Activated CD8-positive, alpha-beta memory T cell treated with anti-CD3 and anti-CD28 coated beads for 24 hours (primary cell): ENCODE data around the gene HTD2.

ENCODE experiments used
- DNase-seq: peaks from one replicate; pipeline ENCODE4 v3.0.0-alpha.2; 2020

Gene HTD2

DNA sequence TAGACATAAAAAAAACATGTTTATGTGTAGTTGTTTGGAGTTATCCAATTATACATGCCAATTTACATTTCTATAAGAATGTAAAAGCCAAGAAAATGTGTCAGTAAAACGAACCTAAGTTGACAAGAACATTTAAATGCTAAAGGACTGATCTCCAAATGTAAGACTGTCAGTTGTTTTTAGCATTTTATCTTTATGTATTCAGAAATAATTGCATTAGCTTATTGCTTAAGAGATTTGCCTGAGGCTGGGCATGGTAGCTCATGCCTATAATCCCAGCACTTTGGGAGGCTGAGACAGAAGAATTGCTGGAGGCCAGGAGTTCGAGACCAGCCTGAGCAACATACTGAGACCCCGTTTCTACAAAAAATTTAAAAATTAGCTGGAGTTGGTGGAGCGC is 53.3 kb downstream of the HTD2 start:
- DNase-seq, result no peak

DNA sequence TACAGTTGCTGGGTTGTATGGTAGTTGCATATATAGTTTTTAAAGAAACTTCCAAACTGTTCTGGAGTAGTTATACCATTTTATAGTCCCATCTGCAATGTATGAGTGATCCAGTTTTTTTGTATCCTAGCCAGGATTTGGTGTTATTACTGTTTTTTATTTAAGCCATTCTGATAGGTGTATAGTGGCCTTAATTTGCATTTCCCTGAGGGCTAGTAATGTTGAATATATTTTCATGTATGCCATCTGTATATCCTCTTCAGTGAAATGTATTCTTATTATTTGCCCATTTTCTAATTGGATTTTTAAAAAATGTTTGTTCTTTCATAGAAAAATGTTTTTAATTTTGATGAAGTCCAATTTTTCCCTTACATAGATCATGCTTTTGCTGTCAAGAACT is 55.5 kb downstream of the HTD2 start:
- no peak for DNase-seq

DNA sequence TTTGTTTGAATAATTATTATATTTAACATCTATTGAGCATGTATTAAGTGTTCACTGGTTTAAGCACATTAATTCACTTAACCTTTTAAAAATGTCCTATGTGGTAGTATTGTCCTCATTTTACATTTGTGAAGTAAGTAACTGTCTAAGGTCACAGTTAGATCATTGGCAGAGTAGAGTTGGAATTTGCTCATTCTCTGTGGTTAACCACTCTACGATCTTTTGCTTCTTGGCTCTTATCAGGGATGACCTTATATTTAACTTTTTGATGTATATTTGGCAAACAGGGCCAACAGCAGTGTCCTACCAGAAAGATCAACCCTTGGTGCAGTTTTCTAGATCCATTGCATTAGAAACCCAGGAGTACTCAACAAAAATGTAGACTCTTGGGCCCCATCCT is 60.4 kb downstream of the HTD2 start:
- no peak for DNase-seq

DNA sequence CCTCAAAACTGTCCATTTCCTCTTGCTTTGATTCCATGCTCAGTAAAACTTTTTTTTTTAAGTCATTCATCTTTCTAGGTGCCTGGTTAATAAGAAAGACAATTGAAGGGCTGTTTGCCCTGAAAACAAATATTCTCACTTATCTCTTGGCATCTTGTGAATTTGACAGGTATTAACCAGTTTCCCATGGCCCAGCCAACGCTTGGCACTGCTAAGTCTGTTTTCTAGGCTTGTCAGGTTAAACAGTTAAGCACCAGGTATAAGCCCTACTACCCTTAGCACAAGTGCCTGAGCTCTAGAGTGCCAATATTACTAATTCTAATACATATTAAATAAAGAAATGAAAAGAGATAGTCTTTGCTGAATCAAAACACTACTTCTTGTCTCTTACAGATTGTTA is 62.7 kb downstream of the HTD2 start:
- DNase-seq, result no peak
